Hepatic stellate cell (primary cell): ENCODE data around the gene POLD1.
"Not testable (repeated sequence)": the region's sequence is repeated elsewhere in the genome, so short reads cannot be mapped to it uniquely, and the experiment has no call there.

Experiments
- DNase-seq: peaks from one replicate; pipeline ENCODE4 v3.0.0; 2011; ENCODE audit warnings: low spot score

POLD1 gene

GRCh38 chr19:50383852-50384684 is at the start of gene POLD1:
Gene POLD1, plus strand, starts transcription at chr19:50384347. Its CDS starts 14,505 bp downstream, at chr19:50398852.
- DNase-seq: peak; percentile 98

GRCh38 chr19:50334741-50335421 is 49.3 kb upstream of the POLD1 start:
- no peak for DNase-seq

GRCh38 chr19:50337031-50337430 is 47.1 kb upstream of the POLD1 start:
- DNase-seq: not testable (repeated sequence)

- no peak for DNase-seq
Measured at GRCh38 chr19:50340331-50340730, 43.8 kb upstream of the POLD1 start.

- DNase-seq: no peak
Measured at GRCh38 chr19:50341091-50341564, 43.0 kb upstream of the POLD1 start.

GRCh38 chr19:50344661-50345318 is 39.4 kb upstream of the POLD1 start:
- no peak for DNase-seq

GRCh38 chr19:50347089-50347581 is 37.0 kb upstream of the POLD1 start:
- not testable (repeated sequence) for DNase-seq

- no peak for DNase-seq
Measured at GRCh38 chr19:50349277-50350057, 34.7 kb upstream of the POLD1 start.

- DNase-seq: no peak
Measured at GRCh38 chr19:50352242-50352641, 31.9 kb upstream of the POLD1 start.

GRCh38 chr19:50353487-50353880 is 30.7 kb upstream of the POLD1 start:
- DNase-seq: not testable (repeated sequence)

- no peak for DNase-seq
Measured at GRCh38 chr19:50356691-50357177, 27.4 kb upstream of the POLD1 start.

GRCh38 chr19:50357178-50358100 is 26.7 kb upstream of the POLD1 start:
- no peak for DNase-seq

- peak; percentile 92 for DNase-seq
Measured at GRCh38 chr19:50358483-50359327, 25.4 kb upstream of the POLD1 start.

GRCh38 chr19:50359328-50359818 is 24.8 kb upstream of the POLD1 start:
- no peak for DNase-seq

- DNase-seq: no peak
Measured at GRCh38 chr19:50361290-50362029, 22.7 kb upstream of the POLD1 start.

GRCh38 chr19:50362030-50362412 is 22.1 kb upstream of the POLD1 start:
- no peak for DNase-seq

GRCh38 chr19:50362656-50363424 is 21.3 kb upstream of the POLD1 start:
- no peak for DNase-seq
